ENCODE measurements around the gene WDPCP.

DNA sequence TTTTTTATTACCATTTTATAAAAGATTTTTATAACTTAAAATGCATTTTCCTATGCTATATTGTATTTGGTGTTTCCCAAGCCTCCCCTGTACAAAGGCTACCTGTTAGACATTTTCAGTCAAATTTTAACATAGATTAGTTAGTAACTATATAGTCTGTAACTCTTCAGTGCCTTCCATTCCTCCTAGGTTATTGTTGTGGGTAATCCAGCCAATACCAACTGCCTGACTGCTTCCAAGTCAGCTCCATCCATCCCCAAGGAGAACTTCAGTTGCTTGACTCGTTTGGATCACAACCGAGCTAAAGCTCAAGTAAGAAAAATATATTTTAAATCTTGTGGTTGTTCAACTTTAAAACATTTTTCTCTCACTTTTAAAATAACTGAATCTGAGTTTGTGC lies 10.7 kb upstream of the WDPCP start:
- TF ChIP-seq CTCF (conservative IDR thresholded peaks at IDR 0.05; ENCODE audit: low read depth in 2 of 2) (no peak), NANOG (IDR thresholded peaks at IDR 0.05; ENCODE audit: borderline replicate concordance) (no peak), EZH2 (IDR thresholded peaks at IDR 0.05; ENCODE audit: low read depth, unreplicated experiment) (no peak), POLR2AphosphoS5 (IDR thresholded peaks at IDR 0.05; ENCODE audit: low read depth) (no peak), CREB1 (CRISPR knock-in tag; IDR thresholded peaks at IDR 0.05; ENCODE audit: low read depth) (no peak), EZH2phosphoT487 (IDR thresholded peaks at IDR 0.05; ENCODE audit: unreplicated experiment) (no peak), REST (IDR thresholded peaks at IDR 0.05; ENCODE audit: unreplicated experiment) (no peak), JUNB (IDR thresholded peaks at IDR 0.05; ENCODE audit: unreplicated experiment) (no peak), ZNF114 (CRISPR knock-in tag; IDR thresholded peaks at IDR 0.05) (no peak), ETS1 (IDR thresholded peaks at IDR 0.05) (no peak), STAT1 (IDR thresholded peaks at IDR 0.05; ENCODE audit: unreplicated experiment) (no peak)
